ENCODE measurements around the gene PPP2R5D.

DNA sequence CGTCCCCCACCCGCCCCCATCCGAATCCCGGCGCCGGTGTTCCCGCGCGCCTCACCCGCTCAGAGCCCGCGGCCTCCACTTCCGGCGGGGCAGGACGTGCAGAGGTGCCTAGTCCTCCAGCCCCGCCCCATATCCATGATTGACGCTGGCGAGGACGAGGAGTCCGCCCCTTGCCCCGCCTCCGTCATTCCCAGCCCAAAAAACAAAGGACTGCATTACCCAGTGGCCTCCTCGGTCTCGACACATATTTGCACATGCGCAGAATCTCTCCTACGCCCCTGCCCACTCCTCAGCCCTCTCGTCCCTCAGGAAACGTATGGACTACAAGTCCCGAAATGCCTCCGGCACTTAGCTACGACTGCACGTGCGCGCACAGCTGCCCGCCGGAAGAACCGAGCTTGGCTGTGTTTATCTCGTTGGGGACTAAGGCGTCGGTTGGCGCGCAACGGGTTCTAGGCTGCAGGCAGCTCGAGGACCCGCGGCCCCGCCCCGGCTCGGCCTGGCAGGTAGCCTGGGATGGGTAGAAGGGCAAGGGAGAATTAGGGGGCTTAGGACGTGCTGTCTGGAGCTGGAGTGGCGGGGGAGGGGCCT lies 29.6 kb downstream of the PPP2R5D start, which contains the start of the genes KLHDC3 and MEA1:
- TF ChIP-seq EP300 (IDR thresholded peaks at IDR 0.05) (no peak), RAD21 (conservative IDR thresholded peaks at IDR 0.05 in 1 of 2, IDR thresholded peaks at IDR 0.05 in 1 of 2) (no peak), SMC3 (IDR thresholded peaks at IDR 0.05) (no peak), NPAS2 (CRISPR knock-in tag; IDR thresholded peaks at IDR 0.05; ENCODE audit: borderline replicate concordance) (no peak), JUN (IDR thresholded peaks at IDR 0.05) (peak in 1 of 2 experiments; percentile 29; a peak in 2 of 5 replicates), PHF8 (IDR thresholded peaks at IDR 0.05; ENCODE audit: borderline replicate concordance, low read depth) (no peak), RARB (CRISPR knock-in tag; IDR thresholded peaks at IDR 0.05) (no peak)
- TF ChIP-seq, protein P1, sequence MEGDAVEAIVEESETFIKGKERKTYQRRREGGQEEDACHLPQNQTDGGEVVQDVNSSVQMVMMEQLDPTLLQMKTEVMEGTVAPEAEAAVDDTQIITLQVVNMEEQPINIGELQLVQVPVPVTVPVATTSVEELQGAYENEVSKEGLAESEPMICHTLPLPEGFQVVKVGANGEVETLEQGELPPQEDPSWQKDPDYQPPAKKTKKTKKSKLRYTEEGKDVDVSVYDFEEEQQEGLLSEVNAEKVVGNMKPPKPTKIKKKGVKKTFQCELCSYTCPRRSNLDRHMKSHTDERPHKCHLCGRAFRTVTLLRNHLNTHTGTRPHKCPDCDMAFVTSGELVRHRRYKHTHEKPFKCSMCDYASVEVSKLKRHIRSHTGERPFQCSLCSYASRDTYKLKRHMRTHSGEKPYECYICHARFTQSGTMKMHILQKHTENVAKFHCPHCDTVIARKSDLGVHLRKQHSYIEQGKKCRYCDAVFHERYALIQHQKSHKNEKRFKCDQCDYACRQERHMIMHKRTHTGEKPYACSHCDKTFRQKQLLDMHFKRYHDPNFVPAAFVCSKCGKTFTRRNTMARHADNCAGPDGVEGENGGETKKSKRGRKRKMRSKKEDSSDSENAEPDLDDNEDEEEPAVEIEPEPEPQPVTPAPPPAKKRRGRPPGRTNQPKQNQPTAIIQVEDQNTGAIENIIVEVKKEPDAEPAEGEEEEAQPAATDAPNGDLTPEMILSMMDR (IDR thresholded peaks at IDR 0.05) = no peak
- TF ChIP-seq, protein P2, sequence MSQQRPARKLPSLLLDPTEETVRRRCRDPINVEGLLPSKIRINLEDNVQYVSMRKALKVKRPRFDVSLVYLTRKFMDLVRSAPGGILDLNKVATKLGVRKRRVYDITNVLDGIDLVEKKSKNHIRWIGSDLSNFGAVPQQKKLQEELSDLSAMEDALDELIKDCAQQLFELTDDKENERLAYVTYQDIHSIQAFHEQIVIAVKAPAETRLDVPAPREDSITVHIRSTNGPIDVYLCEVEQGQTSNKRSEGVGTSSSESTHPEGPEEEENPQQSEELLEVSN (IDR thresholded peaks at IDR 0.05; ENCODE audit: borderline replicate concordance, low read depth) = 0 out of 2 replicates have a peak, but pooled peaks have one; percentile 28
- TF ChIP-seq, protein P3, sequence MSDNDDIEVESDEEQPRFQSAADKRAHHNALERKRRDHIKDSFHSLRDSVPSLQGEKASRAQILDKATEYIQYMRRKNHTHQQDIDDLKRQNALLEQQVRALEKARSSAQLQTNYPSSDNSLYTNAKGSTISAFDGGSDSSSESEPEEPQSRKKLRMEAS (IDR thresholded peaks at IDR 0.05) = peak; percentile 57; the same call in 1 of the 2 replicates
